ENCODE results near the gene ITPR1.

ITPR1 gene

DNA sequence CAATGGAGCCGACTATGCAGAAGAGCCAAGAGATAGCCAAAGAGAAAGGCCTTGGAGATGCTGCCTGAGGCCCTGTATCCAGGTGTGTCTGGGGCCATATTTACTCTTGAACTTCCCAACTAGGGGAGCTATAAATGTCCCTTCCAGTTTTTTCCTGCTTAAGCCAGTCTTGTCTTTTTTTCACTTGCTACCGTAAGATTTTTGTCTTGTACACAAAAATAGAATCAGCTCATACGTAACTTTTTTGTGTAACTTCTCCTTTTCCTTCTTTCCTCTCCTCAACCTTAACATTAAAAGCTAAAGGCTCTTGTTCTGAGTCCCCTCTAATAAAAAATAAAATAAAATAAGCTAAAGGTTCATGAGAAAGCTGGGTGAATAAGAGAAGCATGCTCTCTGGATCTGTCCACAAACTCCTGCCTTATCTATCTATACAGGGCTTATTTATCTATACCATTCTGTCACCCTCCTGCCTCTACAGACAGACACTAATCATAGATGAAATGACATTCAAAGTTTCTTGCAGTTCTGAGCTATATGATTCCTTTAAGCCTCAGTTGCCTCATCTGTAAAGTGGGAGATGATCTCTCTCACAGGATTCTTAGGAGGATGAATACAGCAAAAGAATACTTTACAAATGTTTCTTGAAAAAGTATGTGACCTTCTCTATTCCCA is 30.6 kb upstream of the ITPR1 start:
- no peak for TF ChIP-seq Cebpa-rat (IDR thresholded peaks at IDR 0.05)
- Histone ChIP-seq H3K4me3 (no peak overlapping the region), H3K9ac (no peak overlapping the region), H3K4me2 (no peak overlapping the region), H3K27me3 (no peaks in the 10 kb centered on the region), H4K20me1 (no peaks in the 10 kb centered on the region), H3K27ac (no peak overlapping the region), H3K9me3 (no peaks in the 10 kb centered on the region), H3K36me3 (no peaks in the 10 kb centered on the region), H3K4me1 (peaks cover 14% of the 10 kb centered on the region)

DNA sequence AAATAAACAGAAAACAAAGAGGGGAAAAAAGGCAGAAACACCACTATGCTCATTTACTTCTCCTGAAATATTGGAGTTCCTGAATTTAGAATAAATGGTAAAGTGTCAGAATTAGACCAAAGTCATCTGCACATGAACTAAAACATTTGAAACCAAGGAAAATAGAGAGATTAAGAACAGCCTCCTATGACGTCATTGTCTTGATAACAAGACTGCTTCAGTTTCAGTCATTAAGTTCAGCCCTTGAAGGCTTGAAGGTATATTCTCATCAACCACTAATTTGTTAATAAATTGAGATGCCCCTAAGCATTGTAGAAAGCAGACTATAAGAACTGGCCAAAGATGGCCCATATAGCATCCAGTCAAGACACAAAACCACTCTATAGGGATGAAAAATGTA is 28.6 kb upstream of the ITPR1 start:
- H3K9ac ChIP-seq = no peak overlapping the region
- H3K27ac ChIP-seq = no peak overlapping the region
- no peak overlapping the region for H3K4me2 ChIP-seq
- H3K4me3 ChIP-seq = no peak overlapping the region
- H3K9me3 ChIP-seq = no peaks in the 10 kb centered on the region
- no peaks in the 10 kb centered on the region for H3K36me3 ChIP-seq
- no peaks in the 10 kb centered on the region for H3K27me3 ChIP-seq
- TF ChIP-seq Cebpa-rat (IDR thresholded peaks at IDR 0.05) = no peak
- peaks cover 15% of the 10 kb centered on the region for H3K4me1 ChIP-seq
- no peaks in the 10 kb centered on the region for H4K20me1 ChIP-seq

GRCh38 chr3:4466741-4467521 is 26.2 kb upstream of the ITPR1 start, which contains the start of gene SUMF1:
SUMF1 (minus strand) TSS chr3:4467269; CDS start chr3:4467245, 24 bp downstream.
- H3K4me2 ChIP-seq = peak within 1 kb of the TSS; percentile 81

DNA sequence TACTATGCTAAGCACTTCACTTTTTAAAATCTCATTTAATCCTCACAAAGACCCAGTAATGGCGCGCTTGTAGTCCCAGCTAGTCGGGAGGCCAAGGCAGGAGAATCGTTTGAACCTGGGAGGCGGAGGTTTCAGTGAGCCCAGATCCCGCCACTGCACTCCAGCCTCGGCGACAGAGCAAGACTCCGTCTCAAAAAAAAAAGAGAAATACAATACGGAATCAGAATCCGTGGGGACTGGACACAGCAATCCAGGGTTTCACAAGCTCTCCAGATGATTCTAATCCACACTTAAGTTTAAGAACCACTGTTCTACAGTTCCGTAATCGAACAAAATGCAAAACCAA is 25.7 kb upstream of the ITPR1 start:
- Histone ChIP-seq H3K9ac (peak overlapping the region; percentile 88), H3K4me3 (peak overlapping the region; percentile 88), H3K9me3 (no peaks in the 10 kb centered on the region), H3K4me2 (peak overlapping the region; percentile 81), H3K36me3 (no peaks in the 10 kb centered on the region), H3K27me3 (no peaks in the 10 kb centered on the region), H3K4me1 (peaks cover 15% of the 10 kb centered on the region), H3K27ac (peak overlapping the region; percentile 85), H4K20me1 (no peaks in the 10 kb centered on the region)
- no peak for TF ChIP-seq Cebpa-rat (IDR thresholded peaks at IDR 0.05)

More at GRCh38 chr3:4466741-4467521, 26.2 kb upstream of the ITPR1 start, which contains the start of gene SUMF1:
- no peaks in the 10 kb centered on the region for H4K20me1 ChIP-seq
- H3K27ac ChIP-seq = peak within 1 kb of the TSS; percentile 85
- peak within 1 kb of the TSS; percentile 88 for H3K4me3 ChIP-seq
- no peaks in the 10 kb centered on the region for H3K9me3 ChIP-seq
- no peaks in the 10 kb centered on the region for H3K27me3 ChIP-seq
- no peak for TF ChIP-seq Cebpa-rat (IDR thresholded peaks at IDR 0.05)
- peak within 1 kb of the TSS; percentile 88 for H3K9ac ChIP-seq
- no peaks in the 10 kb centered on the region for H3K36me3 ChIP-seq
- H3K4me1 ChIP-seq = peaks cover 15% of the 10 kb centered on the region

- H4K20me1 ChIP-seq = no peaks in the 10 kb centered on the region
- no peak overlapping the region for H3K27ac ChIP-seq
- H3K27me3 ChIP-seq = no peaks in the 10 kb centered on the region
- H3K36me3 ChIP-seq = no peaks in the 10 kb centered on the region
- no peak overlapping the region for H3K4me2 ChIP-seq
- peaks cover 4% of the 10 kb centered on the region; the same call in 1 of the 2 replicates for H3K4me1 ChIP-seq
- no peak overlapping the region for H3K9ac ChIP-seq
- H3K4me3 ChIP-seq = no peak overlapping the region
- no peak for TF ChIP-seq Cebpa-rat (IDR thresholded peaks at IDR 0.05)
- no peaks in the 10 kb centered on the region for H3K9me3 ChIP-seq
Observed at GRCh38 chr3:4471907-4472306, 21.2 kb upstream of the ITPR1 start.

GRCh38 chr3:4472312-4472711 is 20.8 kb upstream of the ITPR1 start:
- Histone ChIP-seq H3K4me2 (no peak overlapping the region), H3K4me1 (peaks cover 4% of the 10 kb centered on the region; the same call in 1 of the 2 replicates), H3K9me3 (no peaks in the 10 kb centered on the region), H3K36me3 (no peaks in the 10 kb centered on the region), H3K4me3 (no peak overlapping the region), H3K9ac (no peak overlapping the region), H3K27me3 (no peaks in the 10 kb centered on the region), H3K27ac (no peak overlapping the region), H4K20me1 (no peaks in the 10 kb centered on the region)
- TF ChIP-seq Cebpa-rat (IDR thresholded peaks at IDR 0.05) = no peak

- H3K9me3 ChIP-seq = no peaks in the 10 kb centered on the region
- H3K4me3 ChIP-seq = no peak overlapping the region
- no peaks in the 10 kb centered on the region for H3K27me3 ChIP-seq
- no peaks in the 10 kb centered on the region for H3K4me1 ChIP-seq
- no peak overlapping the region for H3K4me2 ChIP-seq
- no peaks in the 10 kb centered on the region for H3K36me3 ChIP-seq
- no peak for TF ChIP-seq Cebpa-rat (IDR thresholded peaks at IDR 0.05)
- no peak overlapping the region for H3K27ac ChIP-seq
- no peak overlapping the region for H3K9ac ChIP-seq
- no peaks in the 10 kb centered on the region for H4K20me1 ChIP-seq
Observed at GRCh38 chr3:4472766-4473165, 20.4 kb upstream of the ITPR1 start.

DNA sequence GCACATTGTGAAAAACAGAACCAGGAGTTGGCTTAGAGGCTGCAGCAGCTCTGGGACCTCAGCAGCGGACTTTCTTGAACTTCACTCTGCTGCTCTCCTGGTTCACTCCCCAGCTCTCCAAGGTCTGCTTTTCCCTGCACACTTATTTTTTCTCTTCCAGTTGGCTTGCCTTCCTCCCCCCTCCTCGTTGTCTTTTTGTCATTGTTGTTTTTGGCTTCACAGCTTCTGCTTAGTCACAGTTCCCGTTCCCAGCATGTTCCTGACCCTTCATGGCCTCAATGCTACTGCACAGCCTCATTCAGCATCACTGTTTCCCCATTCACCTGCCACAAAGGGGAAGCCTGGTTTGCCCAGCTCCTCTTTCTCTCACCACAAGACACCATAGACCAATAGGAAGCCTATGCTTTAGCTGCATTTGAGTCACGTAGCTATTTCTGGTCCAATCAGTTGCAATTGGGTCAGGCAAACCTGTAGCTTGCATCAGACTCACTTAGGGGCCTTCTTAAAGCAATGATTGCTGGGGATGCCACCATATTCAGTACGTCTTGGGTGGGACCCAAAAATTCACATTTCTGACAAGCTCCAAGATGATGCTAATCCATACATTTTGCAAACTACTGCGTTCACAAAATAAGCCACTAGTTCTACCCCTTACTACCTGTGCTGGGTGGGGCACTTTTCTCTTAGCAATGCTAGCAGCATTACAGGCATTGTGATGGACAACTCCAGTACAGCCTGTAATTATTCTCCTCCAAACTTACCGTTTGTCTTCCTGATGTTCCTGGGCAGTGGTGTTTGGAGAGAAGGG is 18.3 kb upstream of the ITPR1 start:
- Histone ChIP-seq H3K9me3 (no peaks in the 10 kb centered on the region), H3K4me2 (no peak overlapping the region), H3K36me3 (no peaks in the 10 kb centered on the region), H3K27me3 (no peaks in the 10 kb centered on the region), H3K4me3 (no peak overlapping the region), H3K9ac (no peak overlapping the region), H3K27ac (no peak overlapping the region), H4K20me1 (no peaks in the 10 kb centered on the region), H3K4me1 (no peaks in the 10 kb centered on the region)
- no peak for TF ChIP-seq Cebpa-rat (IDR thresholded peaks at IDR 0.05)

- Histone ChIP-seq H3K4me3 (no peak overlapping the region), H3K36me3 (no peaks in the 10 kb centered on the region), H3K4me2 (no peak overlapping the region), H4K20me1 (no peaks in the 10 kb centered on the region), H3K9me3 (no peaks in the 10 kb centered on the region), H3K27me3 (no peaks in the 10 kb centered on the region), H3K9ac (no peak overlapping the region), H3K27ac (no peak overlapping the region), H3K4me1 (no peaks in the 10 kb centered on the region)
- no peak for TF ChIP-seq Cebpa-rat (IDR thresholded peaks at IDR 0.05)
Observed at GRCh38 chr3:4475804-4476203, 17.3 kb upstream of the ITPR1 start.

- no peaks in the 10 kb centered on the region for H4K20me1 ChIP-seq
- H3K4me3 ChIP-seq = no peak overlapping the region
- no peaks in the 10 kb centered on the region for H3K36me3 ChIP-seq
- H3K27me3 ChIP-seq = no peaks in the 10 kb centered on the region
- H3K4me2 ChIP-seq = no peak overlapping the region
- H3K4me1 ChIP-seq = no peaks in the 10 kb centered on the region
- H3K9me3 ChIP-seq = no peaks in the 10 kb centered on the region
- H3K9ac ChIP-seq = no peak overlapping the region
- no peak overlapping the region for H3K27ac ChIP-seq
- TF ChIP-seq Cebpa-rat (IDR thresholded peaks at IDR 0.05) = no peak
Observed at GRCh38 chr3:4476496-4476895, 16.7 kb upstream of the ITPR1 start.
